HepG2 (cell line): ENCODE data around the gene HSPA1L. TPM values are rescaled to one million over a fixed set of nuclear protein-coding genes. Genes with fewer than 3 reads are reported as not detected.
A peak's percentile ranks its signal among the peaks of the same experiment; 100 is the strongest.

Experiments
- BHLHE40 ChIP-seq: IDR thresholded peaks from 2 replicates; pipeline ENCODE4 v1.6.1; 2011; ENCODE audit warnings: low read length, improper control_type of control experiment
- CCDC6 ChIP-seq: sonication (generic); formaldehyde crosslinking; IDR thresholded peaks from 2 replicates; pipeline ENCODE4 v1.8.1; 2022; ENCODE audit warnings: mild to moderate bottlenecking, missing genetic modification reagents, moderate library complexity
- NR2F6 ChIP-seq, 2 experiments: IDR thresholded peaks; 2 replicates each; pipeline ENCODE4 v1.6.1; 2016; ENCODE audit warnings: antibody characterized with exemption in 1 of 2, mild to moderate bottlenecking in 1 of 2
- PRMT3 ChIP-seq: sonication (generic); formaldehyde crosslinking; IDR thresholded peaks from 2 replicates; pipeline ENCODE4 v1.8.1; 2022; ENCODE audit warnings: low read depth, mild to moderate bottlenecking, moderate library complexity, missing genetic modification reagents, borderline replicate concordance
- ZFP36L2 ChIP-seq: sonication (generic); formaldehyde crosslinking; IDR thresholded peaks from 2 replicates; pipeline ENCODE4 v1.4.0; 2020; ENCODE audit warnings: missing genetic modification reagents
- ZKSCAN5 ChIP-seq: sonication (generic); formaldehyde crosslinking; IDR thresholded peaks from 2 replicates; pipeline ENCODE4 v1.5.1; 2020; ENCODE audit warnings: mild to moderate bottlenecking, missing genetic modification reagents
- ZNF136 ChIP-seq: sonication (generic); formaldehyde crosslinking; IDR thresholded peaks from 2 replicates; pipeline ENCODE4 v1.8.1; 2022; ENCODE audit warnings: low read depth, mild to moderate bottlenecking, moderate library complexity, missing genetic modification reagents
- ZNF484 ChIP-seq: sonication (generic); formaldehyde crosslinking; IDR thresholded peaks from 2 replicates; pipeline ENCODE4 v1.5.1; 2020; ENCODE audit warnings: mild to moderate bottlenecking, low read depth, missing genetic modification reagents, borderline replicate concordance
- ZNF562 ChIP-seq: sonication (generic); formaldehyde crosslinking; IDR thresholded peaks from 2 replicates; pipeline ENCODE4 v1.8.0; 2022; ENCODE audit warnings: missing genetic modification reagents, borderline replicate concordance
- ZNF598 ChIP-seq: sonication (generic); formaldehyde crosslinking; IDR thresholded peaks from 2 replicates; pipeline ENCODE4 v1.5.1; 2020; ENCODE audit warnings: mild to moderate bottlenecking, missing genetic modification reagents, borderline replicate concordance
- ZNF839 ChIP-seq: sonication (generic); formaldehyde crosslinking; IDR thresholded peaks from 2 replicates; pipeline ENCODE4 v1.4.0; 2020; ENCODE audit warnings: missing genetic modification reagents, mild to moderate bottlenecking, borderline replicate concordance
- polyA plus RNA-seq, 8 experiments: library from polyadenylated mRNA; depleted of rRNA in 3 of 8; stranded (reverse) in 7 of 8; unstranded in 1 of 8; fragments of >200 nt; fragmentation: Illumina TruSeq in 4 of 8; extraction: Trizol in 4 of 8; gene quantifications; 2 replicates each; pipeline versions ENCODE4 v1.2.1 to v1.2.3, GENCODE V29; 2011 to 2016; ENCODE audit warnings: low read depth in 4 of 8, missing spikeins in 1 of 8, mixed read lengths in 1 of 8; ENCODE audit not compliant: insufficient read depth in 1 of 8
- total RNA-seq, 5 experiments: library from RNA; depleted of rRNA; stranded (reverse); fragments of >200 nt; fragmentation: Illumina TruSeq; extraction: Trizol; gene quantifications; 2 replicates each; pipeline ENCODE4 v1.2.3, GENCODE V29; 2016; ENCODE audit warnings: low read depth in 1 of 5
- TF ChIP-seq, protein P1 (sequence below): sonication (generic); formaldehyde crosslinking; conservative IDR thresholded peaks from 2 replicates; pipeline ENCODE4 v1.4.0; 2020; ENCODE audit warnings: missing genetic modification reagents
- TF ChIP-seq, protein P2 (sequence below): sonication (generic); formaldehyde crosslinking; IDR thresholded peaks from 2 replicates; pipeline ENCODE4 v1.4.0; 2020; ENCODE audit warnings: missing genetic modification reagents, borderline replicate concordance
- TF ChIP-seq, protein P3 (sequence below): sonication (generic); formaldehyde crosslinking; IDR thresholded peaks from 2 replicates; pipeline ENCODE4 v1.8.0; 2022; ENCODE audit warnings: missing genetic modification reagents, mild to moderate bottlenecking, inconsistent platforms, borderline replicate concordance
- TF ChIP-seq, protein P4 (sequence below): sonication (generic); formaldehyde crosslinking; IDR thresholded peaks from 2 replicates; pipeline ENCODE4 v1.5.1; 2020; ENCODE audit warnings: mild to moderate bottlenecking, moderate library complexity, missing genetic modification reagents
- TF ChIP-seq, protein P5 (sequence below): IDR thresholded peaks from 2 replicates; pipeline ENCODE4 v1.6.1; 2016

The HSPA1L gene
- total and polyA plus RNA-seq, 2 of the 13 experiments (the other 11 are each of a cell fraction or from before 2014, with no cell fraction given): 0.55 to 1.0 TPM

DNA sequence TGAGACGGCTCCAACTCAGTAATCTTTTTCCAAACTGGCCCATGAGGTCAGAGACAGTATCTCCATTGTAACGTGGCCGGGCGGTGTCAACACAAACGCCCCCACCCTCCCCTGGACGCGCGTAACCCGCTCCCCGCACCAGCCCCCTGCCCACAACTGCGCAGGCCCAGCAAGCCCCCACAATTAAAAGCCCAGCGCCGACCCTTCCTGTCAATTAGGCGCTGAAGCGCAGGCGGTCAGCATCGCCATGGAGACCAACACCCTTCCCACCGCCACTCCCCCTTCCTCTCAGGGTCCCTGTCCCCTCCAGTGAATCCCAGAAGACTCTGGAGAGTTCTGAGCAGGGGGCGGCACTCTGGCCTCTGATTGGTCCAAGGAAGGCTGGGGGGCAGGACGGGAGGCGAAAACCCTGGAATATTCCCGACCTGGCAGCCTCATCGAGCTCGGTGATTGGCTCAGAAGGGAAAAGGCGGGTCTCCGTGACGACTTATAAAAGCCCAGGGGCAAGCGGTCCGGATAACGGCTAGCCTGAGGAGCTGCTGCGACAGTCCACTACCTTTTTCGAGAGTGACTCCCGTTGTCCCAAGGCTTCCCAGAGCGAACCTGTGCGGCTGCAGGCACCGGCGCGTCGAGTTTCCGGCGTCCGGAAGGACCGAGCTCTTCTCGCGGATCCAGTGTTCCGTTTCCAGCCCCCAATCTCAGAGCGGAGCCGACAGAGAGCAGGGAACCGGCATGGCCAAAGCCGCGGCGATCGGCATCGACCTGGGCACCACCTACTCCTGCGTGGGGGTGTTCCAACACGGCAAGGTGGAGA is at the start of gene HSPA1L, which contains the start of gene HSPA1A (continued):
- TF ChIP-seq, protein P1, sequence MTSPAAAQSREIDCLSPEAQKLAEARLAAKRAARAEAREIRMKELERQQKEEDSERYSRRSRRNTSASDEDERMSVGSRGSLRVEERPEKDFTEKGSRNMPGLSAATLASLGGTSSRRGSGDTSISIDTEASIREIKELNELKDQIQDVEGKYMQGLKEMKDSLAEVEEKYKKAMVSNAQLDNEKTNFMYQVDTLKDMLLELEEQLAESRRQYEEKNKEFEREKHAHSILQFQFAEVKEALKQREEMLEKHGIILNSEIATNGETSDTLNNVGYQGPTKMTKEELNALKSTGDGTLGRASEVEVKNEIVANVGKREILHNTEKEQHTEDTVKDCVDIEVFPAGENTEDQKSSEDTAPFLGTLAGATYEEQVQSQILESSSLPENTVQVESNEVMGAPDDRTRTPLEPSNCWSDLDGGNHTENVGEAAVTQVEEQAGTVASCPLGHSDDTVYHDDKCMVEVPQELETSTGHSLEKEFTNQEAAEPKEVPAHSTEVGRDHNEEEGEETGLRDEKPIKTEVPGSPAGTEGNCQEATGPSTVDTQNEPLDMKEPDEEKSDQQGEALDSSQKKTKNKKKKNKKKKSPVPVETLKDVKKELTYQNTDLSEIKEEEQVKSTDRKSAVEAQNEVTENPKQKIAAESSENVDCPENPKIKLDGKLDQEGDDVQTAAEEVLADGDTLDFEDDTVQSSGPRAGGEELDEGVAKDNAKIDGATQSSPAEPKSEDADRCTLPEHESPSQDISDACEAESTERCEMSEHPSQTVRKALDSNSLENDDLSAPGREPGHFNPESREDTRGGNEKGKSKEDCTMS (CRISPR knock-in tag): no peak
- TF ChIP-seq NR2F6 (IDR thresholded peaks at IDR 0.05): no peak
- no peak for TF ChIP-seq NR2F6 (CRISPR knock-in tag; IDR thresholded peaks at IDR 0.05)
- TF ChIP-seq ZNF136 (CRISPR knock-in tag): 0 out of 2 replicates have a peak, but pooled peaks have one; percentile 58
- TF ChIP-seq ZNF562 (CRISPR knock-in tag): no peak
- TF ChIP-seq ZNF598: peak; percentile 81; the same call in 1 of the 2 replicates
- TF ChIP-seq, protein P2, sequence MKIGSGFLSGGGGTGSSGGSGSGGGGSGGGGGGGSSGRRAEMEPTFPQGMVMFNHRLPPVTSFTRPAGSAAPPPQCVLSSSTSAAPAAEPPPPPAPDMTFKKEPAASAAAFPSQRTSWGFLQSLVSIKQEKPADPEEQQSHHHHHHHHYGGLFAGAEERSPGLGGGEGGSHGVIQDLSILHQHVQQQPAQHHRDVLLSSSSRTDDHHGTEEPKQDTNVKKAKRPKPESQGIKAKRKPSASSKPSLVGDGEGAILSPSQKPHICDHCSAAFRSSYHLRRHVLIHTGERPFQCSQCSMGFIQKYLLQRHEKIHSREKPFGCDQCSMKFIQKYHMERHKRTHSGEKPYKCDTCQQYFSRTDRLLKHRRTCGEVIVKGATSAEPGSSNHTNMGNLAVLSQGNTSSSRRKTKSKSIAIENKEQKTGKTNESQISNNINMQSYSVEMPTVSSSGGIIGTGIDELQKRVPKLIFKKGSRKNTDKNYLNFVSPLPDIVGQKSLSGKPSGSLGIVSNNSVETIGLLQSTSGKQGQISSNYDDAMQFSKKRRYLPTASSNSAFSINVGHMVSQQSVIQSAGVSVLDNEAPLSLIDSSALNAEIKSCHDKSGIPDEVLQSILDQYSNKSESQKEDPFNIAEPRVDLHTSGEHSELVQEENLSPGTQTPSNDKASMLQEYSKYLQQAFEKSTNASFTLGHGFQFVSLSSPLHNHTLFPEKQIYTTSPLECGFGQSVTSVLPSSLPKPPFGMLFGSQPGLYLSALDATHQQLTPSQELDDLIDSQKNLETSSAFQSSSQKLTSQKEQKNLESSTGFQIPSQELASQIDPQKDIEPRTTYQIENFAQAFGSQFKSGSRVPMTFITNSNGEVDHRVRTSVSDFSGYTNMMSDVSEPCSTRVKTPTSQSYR (CRISPR knock-in tag): no peak
- no peak for TF ChIP-seq ZKSCAN5 (CRISPR knock-in tag)
- TF ChIP-seq CCDC6: peak; percentile 79; the same call in 1 of the 2 replicates
- TF ChIP-seq, protein P3, sequence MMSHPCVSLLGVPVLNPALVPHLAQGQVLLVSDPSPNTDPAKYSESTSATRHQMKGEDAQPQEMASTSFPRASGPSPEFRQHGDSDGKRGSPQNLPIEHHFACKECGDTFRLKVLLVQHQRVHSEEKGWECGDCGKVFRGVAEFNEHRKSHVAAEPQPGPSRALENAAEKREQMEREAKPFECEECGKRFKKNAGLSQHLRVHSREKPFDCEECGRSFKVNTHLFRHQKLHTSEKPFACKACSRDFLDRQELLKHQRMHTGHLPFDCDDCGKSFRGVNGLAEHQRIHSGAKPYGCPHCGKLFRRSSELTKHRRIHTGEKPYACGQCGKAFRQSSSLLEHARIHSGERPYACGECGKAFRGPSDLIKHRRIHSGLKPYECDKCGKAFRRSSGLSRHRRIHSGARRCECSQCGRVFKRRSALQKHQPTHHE (CRISPR knock-in tag): no peak
- no peak for TF ChIP-seq ZFP36L2
- TF ChIP-seq, protein P4, sequence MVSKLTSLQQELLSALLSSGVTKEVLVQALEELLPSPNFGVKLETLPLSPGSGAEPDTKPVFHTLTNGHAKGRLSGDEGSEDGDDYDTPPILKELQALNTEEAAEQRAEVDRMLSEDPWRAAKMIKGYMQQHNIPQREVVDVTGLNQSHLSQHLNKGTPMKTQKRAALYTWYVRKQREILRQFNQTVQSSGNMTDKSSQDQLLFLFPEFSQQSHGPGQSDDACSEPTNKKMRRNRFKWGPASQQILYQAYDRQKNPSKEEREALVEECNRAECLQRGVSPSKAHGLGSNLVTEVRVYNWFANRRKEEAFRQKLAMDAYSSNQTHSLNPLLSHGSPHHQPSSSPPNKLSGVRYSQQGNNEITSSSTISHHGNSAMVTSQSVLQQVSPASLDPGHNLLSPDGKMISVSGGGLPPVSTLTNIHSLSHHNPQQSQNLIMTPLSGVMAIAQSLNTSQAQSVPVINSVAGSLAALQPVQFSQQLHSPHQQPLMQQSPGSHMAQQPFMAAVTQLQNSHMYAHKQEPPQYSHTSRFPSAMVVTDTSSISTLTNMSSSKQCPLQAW (CRISPR knock-in tag): no peak; the same call in none of the 2 replicates
- no peak for TF ChIP-seq ZNF839 (CRISPR knock-in tag)
- TF ChIP-seq ZNF484 (CRISPR knock-in tag): no peak
- no peak for TF ChIP-seq BHLHE40
- TF ChIP-seq PRMT3 (CRISPR knock-in tag): no peak
- TF ChIP-seq, protein P5, sequence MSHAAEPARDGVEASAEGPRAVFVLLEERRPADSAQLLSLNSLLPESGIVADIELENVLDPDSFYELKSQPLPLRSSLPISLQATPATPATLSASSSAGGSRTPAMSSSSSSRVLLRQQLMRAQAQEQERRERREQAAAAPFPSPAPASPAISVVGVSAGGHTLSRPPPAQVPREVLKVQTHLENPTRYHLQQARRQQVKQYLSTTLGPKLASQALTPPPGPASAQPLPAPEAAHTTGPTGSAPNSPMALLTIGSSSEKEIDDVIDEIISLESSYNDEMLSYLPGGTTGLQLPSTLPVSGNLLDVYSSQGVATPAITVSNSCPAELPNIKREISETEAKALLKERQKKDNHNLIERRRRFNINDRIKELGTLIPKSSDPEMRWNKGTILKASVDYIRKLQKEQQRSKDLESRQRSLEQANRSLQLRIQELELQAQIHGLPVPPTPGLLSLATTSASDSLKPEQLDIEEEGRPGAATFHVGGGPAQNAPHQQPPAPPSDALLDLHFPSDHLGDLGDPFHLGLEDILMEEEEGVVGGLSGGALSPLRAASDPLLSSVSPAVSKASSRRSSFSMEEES: no peak
